ENCODE measurements around the gene STX19.
"Not testable (repeated sequence)": the region's sequence is repeated elsewhere in the genome, so short reads cannot be mapped to it uniquely, and the experiment has no call there.

STX19 gene, protein sequence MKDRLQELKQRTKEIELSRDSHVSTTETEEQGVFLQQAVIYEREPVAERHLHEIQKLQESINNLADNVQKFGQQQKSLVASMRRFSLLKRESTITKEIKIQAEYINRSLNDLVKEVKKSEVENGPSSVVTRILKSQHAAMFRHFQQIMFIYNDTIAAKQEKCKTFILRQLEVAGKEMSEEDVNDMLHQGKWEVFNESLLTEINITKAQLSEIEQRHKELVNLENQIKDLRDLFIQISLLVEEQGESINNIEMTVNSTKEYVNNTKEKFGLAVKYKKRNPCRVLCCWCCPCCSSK

DNA sequence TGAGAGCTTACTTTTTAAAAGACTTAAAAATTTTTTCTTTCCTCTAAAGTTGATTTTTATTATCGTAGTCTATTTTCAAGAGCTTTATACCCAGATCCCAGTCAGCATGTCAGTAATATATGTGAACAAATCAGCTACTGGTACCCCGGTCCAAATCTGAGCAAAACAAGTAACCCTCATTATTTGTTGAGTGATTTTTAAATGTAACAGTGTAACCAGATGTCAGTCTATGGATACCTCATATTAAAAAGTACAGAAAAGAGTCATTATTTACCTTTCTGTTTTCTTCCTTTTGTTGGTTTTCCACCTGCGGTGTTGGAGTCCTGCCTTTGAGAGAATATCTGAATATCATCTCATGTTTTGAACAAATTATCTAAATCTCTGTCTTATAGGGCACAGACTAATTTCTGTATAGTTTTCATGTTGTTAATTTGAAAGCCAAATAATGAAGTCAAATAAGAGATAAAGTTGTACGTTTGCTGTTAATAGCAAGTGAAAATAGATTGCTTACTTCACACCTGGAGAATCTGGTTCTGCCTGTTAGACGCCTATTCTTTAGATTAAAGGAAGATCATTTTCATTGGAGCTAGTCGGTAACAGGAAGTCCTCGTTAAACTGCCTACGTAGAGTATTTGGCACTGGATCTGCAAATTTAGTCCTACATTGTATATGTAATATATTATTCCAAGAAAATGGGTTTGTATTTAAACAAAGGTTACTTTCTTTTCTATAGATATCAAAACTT, at the start of gene STX19:
TSS of gene STX19 (minus strand) at position 505 of the 745 bp plus-strand sequence. CDS start 13,328 bp downstream, outside the sequence.
- no peak for DNase-seq

DNA sequence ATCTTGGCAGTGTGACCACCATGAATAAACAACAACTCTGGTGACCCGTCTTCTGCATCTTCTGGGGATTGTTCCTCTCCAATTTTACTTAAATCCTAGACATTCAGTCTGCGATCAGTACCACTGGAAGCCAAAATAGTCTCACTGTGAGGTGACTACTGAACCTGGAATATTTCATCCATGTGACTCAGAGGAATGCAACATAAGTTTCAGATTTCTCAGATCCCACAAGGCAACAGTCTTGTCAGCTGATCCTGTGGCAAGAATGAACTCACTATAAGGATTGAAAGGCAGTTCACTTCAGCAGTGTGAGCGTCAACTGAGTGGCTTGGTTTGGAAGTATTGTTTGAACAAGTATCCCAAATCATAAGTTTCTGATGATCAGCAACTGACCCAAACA, 47.7 kb upstream of the STX19 start:
- no peak for DNase-seq

DNA sequence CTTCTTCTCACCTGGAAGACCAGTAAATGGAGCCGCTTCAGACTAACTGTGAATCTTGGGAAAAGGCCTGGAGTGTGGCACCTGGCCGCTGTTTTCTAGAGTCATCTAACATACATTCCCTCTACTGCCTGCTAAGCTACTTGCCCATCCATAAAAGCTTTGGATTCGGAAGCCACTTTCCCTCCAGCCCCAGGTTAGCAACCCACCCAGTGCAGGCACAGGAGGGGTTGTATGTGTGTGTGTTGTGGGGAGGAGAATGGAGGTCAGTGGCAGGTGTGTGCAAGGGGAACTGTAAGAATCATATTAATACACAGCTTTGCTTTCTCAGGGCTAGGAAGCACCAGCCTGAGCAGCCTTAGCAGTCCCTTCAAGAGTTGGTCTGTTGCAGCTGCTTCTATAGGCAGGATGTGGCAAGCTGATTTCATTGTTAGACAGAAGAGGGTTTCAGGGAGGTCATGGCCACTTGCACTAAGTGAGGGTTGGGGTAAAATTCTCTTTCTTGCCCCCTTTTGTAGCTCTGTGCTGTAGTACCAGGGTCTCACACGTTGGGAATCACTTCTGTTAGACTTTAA, 43.4 kb upstream of the STX19 start:
- no peak for DNase-seq

DNA sequence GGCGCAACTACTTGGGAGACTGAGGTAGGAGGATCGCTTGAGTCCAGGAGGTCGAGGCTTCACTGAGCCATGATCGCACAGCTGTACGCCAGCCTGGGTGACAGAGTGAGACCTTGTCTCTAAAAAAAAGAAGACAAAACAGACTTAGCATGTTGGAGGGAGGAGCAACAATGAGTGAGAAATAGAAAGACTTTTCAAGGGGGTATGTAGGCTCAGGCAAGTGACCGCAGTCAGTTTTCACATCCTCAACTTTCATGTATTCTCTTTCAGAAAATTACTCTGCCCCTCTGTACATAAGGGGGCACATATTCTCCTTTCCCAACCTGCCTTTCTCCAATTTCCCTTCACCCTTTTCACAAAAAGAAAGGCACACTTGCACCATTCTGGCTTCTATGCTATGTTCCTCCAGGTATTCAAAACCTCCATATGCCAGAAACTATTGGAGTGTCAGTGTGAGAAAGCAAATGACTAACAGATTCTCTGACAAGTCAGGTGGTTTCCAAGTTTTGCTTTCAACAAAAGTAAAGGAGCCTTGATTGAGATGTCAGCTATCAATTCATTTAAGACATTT, 42.0 kb upstream of the STX19 start:
- DNase-seq, result no peak

DNA sequence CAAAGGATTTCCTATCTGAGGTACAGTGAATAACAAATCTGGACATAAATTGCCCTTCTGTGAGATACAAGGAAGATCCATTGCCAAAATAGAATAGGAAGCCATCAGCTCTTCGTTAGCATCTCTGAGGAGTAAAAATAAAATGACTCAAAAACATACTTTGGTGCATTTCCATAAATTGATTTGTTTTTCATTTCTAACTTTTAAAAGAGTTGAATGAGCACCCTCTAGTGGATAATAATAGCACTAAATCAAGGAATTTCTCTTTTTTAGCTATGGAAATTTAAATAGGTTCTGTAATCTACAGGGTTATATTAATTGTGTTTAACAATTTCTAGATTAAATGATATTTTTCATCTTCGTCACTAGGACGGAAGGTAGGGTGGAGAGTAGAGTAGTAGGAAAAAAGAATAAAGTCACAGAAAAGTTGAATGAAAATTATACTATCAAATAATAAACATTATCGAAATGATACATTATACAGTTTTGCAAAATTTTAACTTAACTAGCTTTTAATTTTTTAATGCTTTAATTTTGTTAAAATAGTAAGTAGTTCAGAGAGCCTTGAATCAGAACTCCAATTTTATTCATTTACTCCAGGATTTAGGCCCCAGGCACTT, 40.9 kb upstream of the STX19 start:
- no peak for DNase-seq

DNA sequence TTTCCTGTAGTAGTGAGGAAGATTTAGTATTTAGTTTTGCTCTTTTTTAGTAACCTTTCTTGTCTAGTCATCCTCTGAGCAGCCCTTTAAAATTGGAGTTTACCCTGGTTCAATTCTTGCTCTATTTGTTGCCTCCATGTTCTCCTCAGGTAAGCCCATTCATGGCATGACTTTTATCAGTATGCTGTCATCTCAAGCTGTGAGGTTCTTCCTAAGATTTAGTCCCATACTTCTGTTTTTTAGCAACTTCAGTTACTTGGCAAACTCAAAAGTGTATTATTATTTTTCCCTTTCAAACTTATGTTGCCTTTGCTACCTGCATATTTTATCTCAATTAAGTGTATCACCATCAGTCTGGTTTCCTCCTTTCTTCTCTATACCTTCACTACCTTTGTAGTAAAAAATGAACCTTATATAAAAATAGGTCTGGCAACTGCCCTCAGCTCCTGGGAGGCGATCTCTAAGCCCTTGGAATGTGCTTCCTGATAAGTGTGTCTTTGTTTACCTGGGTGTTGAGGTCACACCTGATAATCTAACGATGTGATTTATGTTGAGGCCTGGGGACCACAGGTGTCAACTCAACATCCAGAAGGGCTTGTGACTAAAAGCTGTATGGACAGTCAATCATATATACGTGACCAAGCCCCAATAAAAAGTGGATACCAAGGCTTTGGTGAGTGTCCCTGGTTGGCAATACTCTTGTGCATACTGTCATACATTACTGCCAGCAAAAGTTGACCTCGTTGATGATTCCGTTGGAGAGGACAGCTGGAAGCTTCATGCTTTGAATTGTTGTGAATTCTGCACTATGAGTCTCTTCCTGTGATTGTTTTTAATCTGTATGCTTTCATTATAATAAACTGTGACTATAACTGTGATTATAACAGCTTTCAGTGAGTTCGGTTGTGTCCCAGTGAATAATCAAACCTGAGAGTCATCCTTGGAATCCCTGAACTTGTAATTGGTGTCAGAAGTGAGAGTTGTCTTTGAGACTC, 38.4 kb upstream of the STX19 start:
- no peak for DNase-seq

DNA sequence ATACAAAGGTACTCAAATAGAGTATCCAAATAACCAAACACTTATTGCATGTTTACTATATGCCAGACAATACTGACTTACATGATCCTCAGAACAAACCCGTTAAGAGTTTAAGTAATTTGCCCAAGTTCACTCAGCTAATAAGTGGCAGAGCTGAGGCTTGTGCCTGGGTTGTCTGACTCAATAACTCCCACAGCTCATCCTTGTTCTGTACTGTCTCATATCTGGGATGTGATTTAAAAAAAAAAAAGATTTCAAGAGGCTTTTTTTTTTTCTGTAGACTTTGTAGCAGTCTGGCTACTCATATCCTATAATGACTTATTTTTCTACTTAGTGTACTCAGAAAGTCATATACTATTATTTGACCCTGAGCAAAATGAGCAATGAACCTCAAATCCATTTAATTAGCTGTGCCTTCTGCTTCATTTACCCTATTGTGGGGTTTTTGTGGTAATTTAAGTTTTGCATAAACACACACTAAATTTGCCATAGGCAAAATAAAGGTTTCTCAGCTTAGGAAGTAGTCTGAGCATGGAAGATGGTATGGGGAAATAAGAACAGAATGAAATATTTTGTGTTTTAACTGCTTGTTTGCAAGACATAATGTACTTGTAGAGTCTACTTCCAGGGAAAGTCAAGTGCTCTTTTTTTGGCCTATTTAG, 37.6 kb upstream of the STX19 start:
- DNase-seq, result no peak

DNA sequence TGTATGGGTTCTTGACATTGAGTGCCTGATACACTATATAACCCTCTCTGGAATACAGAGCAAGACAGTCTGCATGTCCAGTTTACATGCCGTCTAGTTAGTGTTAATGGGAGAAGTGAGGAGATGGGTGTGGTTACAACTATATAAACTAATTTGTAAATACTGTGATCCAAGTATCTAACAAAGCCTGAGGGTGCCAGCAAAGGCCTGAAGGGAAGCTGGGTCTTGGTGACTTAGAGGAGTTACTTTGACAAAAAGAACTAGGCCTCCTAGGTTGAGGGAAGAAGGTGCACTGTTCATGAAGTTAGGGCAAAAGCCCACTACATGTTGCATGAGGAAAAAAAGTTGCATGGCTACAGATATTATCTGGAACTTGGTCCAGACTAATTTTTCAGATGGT, 36.7 kb upstream of the STX19 start:
- no peak for DNase-seq

DNA sequence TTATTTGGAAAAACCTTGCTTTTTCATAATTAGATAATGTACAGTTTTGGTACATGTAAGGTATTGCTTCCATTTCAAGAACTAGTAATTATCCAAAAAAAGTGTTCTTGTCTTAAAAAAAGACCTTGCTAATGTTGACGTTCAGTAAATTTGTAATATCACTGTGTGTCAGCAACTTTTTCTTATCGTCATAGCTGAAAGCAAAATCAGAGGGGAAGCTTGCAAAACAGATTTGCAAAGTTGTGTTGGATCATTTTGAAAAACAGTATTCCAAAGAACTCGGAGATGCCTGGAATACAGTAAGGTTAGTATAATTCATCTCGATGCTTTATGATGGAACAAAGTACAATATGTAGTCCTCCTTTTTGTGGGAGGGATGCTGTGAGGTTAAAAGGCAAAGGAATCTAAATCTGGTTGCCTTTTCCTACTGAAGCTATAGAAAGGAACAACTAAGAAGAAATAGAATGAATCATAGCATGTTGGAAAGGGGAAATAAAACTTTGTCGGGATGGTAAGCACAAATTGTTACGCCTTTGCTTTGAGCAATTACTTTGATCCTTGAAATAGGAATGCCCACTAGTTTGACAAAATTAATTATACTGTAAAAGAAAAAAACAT, 36.0 kb upstream of the STX19 start:
- DNase-seq, result no peak

DNA sequence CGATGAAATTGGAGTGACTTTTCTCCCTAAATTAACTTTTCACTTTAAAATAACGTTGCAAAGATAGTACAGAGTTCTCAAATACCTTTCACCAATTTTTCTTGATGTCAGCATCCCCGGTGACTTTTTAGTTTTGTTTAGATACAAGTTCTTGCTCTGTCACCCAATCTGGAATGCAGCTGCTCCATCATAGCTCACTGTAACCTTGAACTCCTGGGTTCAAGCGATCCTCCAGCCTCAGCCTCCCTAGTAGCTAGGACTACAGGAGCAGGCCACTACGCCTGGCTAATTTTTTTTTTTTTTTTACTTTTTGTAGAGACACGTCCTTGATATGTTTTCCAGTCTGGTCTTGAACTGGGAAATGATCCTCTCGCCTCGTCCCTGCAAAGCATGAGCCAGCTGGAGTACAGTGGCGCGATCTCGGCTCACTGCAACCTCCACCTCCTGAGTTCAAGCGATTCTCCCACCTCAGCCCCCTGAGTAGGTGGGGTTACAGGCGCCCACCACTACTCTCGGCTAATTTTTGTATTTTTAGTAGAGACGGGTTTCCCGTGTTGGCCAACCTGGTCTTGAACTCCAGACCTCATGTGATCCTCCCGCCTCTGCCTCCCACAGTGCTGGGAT, 35.2 kb upstream of the STX19 start:
- no peak for DNase-seq

DNA sequence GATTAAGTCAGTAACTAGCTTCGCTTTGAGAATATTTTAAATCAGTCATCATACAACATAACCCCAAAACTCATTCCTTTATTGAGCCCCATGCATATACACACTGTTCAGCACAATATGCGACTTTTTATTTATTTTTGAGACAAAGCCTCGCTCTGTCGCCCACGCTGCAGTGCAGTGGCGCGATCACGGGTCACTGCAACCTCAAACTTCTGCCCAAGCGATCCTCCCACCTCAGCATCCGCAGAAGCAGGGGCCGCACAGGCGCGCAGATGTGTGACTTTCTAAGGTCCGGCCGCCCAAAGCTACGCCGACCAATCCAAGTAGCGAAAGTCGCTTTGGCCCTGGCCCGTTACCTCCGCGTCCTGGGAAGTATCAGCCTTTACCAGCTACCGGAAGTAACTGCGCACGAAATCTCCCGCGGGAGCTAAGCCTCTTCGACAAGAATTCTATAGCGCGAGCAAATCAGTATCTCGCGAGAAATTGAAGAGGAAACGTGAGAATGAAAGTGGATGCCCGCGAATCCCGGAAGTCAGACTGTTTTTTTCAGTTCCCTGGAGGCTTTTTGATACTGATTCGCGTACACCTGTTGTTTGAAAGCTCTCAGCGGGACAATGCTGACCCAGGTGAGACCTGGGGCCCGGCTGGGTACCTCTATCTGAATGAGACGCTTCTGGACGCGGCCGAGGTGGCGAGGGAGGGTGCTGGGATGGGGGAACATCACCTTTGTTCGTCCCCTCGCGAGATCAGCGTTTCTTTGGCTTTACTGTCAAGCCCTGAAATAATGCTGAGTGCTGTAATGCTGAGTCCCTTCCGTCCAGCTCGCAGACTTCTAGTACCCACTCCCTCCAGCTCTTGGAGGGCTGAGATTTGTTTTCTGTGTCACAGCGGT, 34.4 kb upstream of the STX19 start, which contains the start of the genes DHFR2 and NSUN3:
TSS of gene DHFR2 (minus strand) at position 404 of the 892 bp plus-strand sequence. CDS start 1,405 bp downstream, outside the sequence.
TSS of gene NSUN3 (plus strand) at position 549 of the 892 bp plus-strand sequence. CDS start at position 615, 66 bp downstream.
- DNase-seq, result peak; percentile 78 to 84

DNA sequence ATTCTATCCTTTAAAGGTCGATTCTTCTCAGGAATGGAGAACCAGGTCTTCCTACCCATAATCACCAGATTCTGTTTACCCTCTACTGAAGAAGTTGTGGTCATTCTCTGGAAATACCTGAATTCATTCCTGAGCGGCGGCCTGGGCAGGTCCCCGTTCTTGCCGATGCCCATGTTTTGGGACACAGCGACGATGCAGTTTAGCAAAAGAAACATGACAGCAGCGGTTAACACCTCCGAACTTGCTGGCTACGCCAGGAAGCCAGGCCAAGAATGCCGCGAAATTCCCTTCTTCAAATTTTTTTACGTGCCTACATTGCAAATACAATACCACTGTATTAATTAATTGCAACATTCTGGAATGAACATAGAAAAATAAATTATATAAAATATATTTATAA, 32.9 kb upstream of the STX19 start:
- DNase-seq, result no peak

DNA sequence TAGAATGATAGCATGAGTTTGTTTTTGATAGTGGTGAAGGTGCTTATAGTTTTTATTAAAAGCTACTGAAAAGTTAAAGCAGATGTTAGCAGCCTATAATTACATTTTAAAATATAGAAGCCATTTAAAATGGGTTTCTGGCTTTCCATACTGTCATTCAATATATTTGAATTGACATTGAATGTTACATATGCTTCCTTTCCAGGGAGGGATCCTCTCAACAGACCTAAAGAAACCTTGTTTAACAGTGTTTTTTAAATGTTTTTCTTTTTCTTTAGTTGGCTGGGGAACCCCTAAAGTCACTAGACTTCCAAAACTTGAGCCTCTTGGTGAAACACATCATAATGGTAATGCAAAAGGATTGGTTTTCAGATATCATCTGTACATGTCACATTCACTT, 22.1 kb upstream of the STX19 start:
- DNase-seq, result no peak

DNA sequence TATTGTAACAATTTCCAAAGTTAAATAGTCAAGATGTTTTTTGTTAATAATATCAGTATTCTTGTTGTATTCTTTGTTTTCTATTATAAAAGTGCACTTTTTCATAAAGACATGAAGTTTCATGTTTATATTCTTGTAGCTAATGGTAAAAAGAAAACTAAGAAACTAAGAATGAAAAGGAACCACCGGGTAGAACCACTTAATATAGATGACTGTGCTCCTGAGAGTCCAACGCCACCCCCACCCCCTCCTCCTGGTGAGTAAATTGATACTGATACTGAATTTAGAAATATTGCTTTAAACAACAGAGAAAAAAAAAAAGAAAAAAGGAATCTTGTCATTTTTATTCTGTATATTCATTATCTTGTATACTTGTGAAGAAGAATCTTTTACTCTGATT, 20.9 kb upstream of the STX19 start:
- no peak for DNase-seq

DNA sequence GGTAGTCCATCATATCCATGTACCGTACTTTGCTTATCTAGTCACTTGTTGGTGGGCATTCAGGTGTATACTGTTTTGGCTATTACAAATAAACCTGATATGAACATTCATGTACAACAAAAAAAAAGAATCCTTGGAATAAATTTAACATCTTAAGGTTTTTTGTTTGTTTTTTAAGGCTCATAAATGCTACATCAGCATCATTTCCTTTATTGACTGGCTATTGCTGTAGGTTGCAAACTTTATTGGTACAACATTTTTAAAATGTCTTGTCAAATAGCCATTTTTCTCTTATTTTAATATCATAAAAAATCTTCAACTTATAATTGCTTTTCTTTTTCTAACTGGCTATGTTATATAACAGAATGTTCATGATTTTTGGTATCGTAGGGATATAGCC, 18.1 kb upstream of the STX19 start:
- DNase-seq, result no peak

DNA sequence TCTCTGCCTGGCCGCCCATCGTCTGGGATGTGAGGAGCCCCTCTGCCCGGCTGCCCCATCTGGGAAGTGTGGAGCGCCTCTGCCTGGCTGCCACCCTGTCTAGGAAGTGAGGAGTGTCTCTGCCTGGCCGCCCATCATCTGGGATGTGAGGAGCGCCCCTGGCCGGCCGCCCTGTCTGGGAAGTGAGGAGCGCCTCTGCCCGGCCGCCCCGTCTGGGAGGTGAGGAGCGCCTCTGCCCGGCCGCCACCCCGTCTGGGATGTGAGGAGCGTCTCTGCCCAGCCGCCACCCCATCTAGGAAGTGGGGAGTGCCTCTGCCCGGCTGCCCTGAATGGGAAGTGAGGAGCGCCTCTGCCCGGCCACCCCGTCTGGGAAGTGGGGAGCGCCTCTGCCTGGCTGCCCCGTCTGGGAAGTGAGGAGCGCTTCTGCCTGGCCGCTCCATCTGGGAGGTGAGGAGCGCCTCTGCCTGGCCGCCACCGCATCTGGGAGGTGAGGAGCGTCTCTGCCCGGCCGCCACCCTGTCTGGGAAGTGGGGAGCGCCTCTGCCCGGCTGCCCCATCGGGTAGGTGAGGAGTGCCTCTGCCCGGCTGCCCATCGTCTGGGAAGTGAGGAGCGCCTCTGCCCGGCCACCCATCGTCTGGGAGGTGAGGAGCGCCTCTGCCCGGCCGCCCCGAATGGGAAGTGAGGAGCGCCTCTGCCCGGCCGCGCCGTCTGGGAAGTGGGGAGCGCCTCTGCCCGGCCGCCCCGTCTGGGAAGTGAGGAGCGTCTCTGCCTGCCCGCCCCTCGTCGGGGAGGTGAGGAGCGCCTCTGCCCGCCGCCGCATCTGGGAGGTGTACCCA, 15.9 kb upstream of the STX19 start:
- DNase-seq, result not testable (repeated sequence)

DNA sequence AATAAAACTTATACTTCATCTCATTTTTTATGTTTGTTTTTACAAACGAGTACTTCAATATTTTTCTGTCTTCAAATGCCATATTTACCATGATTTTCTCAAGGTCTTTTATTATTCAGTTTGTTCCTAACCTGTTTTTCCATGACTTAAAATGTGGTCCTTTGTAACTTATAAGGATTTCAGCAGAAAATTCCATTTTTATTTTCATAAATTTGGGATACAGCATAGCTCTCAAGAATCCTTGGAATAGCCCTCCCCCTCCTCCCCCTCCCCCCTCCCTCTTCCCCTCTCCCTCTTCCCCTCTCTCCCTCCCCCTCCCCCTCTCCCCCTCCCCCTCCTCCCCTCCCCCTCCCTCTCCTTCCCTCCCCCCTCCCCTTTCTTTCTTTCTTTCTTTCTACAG, 14.9 kb upstream of the STX19 start:
- DNase-seq, result no peak

DNA sequence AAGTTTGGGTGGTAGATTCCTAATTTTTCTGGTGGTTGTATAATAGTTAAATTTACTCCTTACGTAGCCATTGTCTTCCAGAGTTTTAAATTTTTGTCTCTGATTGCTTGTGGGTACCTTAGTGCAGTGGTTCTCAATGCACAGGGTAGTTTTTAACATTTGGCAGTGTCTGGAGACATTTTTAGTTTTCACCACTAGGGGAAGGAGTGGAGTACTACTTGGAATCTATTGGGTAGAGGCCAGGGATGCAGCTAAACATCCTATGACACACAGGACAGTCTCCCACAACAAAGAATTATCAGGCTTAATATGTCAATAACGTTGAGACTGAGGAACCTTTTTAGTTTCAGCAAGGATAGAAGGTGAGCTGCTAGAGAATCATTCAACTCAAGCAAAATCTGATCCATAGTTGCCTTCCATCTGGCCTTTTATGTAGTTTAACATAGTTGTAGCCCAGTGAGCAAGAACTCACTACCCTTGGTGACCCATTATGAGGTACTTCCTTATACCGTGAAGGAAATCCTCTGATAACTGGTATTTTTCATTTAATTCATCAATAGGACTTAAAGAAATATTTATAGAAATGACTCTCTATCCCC, 8.6 kb upstream of the STX19 start:
- no peak for DNase-seq
